HG02938 (cell line): ENCODE results near the gene SHB.

Experiments
- ATAC-seq: cut with Tn5 transposase; IDR thresholded peaks from one replicate; pipeline ENCODE4 v1.9.1; 2021; ENCODE audit warnings: mild to moderate bottlenecking, moderate library complexity; ENCODE audit not compliant: unreplicated experiment

The SHB gene

DNA sequence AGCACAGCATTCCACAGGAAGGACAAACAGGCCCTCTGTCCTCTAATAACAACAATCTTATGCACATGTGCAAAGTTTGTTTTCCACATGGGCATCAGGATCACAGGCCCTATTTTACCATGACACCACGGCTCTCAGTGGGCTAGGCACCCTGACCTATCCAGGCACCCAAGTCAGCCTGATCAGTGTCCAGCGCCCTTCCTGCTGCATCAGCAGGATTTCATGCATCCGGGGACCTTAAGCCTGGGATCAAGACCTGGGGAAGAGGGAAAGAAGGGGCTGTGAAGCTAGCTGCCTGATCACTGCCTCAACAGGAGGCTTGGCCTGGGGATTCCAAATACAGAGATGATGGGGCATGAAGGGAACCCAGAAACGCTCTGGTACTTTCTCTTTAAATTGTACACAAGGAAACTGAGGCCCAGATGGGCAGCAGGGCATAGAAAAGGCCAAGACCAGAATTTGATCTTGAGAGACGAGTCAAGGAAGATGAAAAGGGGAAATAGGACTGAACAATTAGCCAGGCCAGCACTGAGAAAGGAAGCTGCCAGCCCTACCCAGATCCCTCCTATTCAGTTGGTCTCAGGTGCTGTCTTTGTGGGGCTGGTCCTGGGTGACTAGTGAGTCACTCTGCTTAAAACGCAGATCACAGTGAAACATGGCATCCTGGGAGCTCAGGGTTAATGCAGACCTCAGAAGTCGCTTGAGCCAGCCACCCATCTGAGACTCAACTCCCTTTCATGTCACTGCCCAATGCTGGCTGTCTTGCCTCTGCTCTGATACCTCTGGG lies 57.9 kb downstream of the SHB start:
- ATAC-seq = no peak

DNA sequence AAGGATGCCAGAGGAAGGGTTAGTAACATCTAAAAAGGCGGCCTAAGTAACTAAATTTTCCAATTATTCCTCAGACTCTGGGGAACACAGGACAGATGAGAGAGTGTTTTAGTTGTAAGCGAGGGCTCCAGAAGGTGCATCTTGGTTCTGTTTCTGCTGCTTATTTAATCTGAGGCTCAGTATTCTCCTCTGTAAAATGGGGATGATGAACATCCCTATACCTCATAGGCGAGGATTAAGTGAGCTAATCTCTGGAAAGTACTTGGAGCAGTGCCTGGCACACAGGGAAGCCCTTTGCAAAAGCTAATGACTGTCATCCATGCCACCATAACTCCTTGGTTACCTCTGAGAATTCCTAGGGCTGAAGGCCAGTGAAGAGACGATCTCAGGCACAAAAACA lies 59.0 kb downstream of the SHB start:
- no peak for ATAC-seq

GRCh38 chr9:38009035-38009501 lies 60.0 kb downstream of the SHB start:
- ATAC-seq = no peak

DNA sequence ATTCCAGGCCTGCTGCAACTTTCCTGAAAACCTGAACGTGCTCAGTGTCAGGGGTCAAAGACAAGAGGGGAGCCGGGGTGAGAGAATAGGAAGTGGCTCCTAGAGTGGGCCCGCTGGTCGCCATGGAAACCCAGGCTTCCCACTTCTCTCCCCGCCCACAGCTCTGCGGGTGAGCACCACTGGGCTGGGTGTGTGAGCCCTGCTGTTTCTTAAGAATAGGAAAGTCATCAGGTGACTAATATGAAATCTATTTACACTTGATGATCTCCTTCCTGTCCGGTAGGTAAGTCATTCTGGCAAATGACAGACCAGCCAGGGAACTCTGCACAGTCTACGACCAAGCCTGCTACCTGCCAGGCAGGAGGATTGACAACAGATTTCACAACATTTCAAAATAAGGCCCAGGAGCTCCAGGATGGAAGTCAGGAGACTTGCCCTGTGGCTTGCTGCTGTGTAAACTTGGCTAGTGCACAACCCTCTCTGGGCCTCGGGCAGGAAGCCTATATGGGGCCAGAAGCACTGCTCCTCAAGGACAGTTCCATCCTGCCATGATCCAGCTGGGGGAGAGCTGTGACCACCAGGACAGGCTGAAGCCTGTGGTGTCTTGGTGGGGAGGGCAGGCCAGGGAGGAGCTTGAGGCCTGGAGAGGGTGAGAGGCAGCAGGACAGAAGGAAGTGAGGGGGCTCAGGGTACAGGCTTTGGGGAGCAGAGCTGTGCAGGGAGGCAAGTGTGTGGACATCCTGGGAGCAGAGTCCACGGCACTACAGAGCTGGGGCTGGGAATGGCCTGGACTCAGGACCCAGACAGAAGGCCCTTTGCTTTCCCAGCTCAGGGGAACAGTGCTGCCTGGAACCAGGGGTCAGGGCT lies 60.6 kb downstream of the SHB start:
- peak; percentile 88 for ATAC-seq

- no peak for ATAC-seq
These were observed 62.0 kb downstream of the SHB start for GRCh38 chr9:38007016-38007415.

DNA sequence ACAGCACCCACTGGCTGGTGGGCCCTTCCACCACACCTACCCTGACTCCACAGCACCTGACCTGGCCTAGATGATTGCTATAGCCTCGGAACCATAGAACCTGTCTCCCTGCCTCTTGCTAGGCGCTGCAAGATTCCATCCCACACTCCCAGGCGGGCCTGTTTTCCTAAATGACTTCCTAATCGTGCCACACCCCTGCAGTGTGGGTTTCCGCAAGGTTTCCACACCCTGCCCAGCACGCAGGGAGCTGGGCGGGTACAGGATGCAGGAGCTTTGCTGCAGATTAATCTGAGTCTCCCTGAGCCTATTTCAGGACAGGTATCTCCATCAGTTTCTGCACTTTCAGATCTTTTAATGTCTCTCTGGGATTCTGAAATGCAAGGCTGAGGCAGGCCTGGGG lies 62.9 kb downstream of the SHB start:
- ATAC-seq = no peak

GRCh38 chr9:38004809-38005560 lies 64.0 kb downstream of the SHB start:
- no peak for ATAC-seq

- no peak for ATAC-seq
These were observed 64.8 kb downstream of the SHB start for GRCh38 chr9:38003946-38004808.

DNA sequence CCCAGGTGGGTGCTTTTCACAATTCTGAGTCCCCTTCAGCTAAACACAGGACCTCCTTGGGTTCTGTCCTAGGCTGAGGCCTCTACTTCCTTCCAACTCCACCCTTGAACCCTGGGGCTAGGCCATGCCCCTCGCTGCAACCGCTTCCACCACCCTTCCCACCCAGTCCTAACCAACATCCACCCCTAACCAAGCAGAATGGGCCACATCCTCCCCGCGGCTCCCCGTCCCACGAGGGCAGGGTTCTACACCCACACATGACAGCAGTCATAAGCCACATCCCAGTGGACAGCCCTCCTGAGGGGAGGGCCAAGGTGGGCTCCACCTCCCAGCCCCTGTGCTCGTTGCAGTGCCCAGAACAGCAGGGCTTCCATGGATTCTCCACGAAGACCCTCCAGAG lies 65.8 kb downstream of the SHB start:
- no peak for ATAC-seq

- ATAC-seq = no peak
These were observed 67.6 kb downstream of the SHB start for GRCh38 chr9:38001430-38001829.

DNA sequence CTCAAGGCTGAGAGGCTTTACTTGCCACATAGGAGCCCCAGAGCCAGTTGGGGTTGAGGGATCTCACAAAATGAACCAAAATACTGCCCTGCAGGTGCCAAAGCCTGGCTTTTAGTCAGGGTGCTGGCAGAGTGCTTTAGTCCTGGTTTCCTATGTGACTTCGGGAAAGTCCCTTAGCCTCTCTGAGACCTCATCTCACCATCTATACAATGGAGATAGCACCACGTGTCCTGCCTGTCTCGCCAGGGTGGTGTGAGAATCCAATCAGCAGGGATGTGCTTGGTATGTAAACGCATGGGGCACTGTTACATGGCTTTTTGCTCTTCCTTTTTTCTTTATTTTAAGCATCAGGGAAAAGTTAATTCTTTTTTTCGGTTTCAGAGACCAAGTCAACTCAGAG lies 68.3 kb downstream of the SHB start:
- ATAC-seq = no peak

DNA sequence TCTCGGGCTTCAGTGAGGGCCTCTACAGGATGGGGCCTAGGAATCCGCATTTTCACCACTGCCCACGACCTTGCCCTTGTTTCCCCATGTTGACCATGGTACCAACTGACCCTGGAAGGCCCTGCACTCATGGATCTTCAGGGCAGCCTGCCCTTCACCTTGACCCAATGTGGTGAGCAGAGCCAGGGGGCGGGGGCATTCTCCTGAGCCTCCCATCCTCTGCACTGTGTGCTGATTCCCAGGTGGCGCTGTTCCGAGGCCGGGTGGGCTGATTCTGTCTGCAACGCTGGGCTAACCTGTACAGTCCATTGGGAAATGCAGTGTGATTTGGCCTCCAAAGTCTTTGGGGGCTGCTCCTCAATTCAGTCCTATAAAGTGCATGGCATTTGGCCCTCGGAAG lies 68.7 kb downstream of the SHB start:
- no peak for ATAC-seq

GRCh38 chr9:37999588-38000189 lies 69.3 kb downstream of the SHB start:
- ATAC-seq = no peak

DNA sequence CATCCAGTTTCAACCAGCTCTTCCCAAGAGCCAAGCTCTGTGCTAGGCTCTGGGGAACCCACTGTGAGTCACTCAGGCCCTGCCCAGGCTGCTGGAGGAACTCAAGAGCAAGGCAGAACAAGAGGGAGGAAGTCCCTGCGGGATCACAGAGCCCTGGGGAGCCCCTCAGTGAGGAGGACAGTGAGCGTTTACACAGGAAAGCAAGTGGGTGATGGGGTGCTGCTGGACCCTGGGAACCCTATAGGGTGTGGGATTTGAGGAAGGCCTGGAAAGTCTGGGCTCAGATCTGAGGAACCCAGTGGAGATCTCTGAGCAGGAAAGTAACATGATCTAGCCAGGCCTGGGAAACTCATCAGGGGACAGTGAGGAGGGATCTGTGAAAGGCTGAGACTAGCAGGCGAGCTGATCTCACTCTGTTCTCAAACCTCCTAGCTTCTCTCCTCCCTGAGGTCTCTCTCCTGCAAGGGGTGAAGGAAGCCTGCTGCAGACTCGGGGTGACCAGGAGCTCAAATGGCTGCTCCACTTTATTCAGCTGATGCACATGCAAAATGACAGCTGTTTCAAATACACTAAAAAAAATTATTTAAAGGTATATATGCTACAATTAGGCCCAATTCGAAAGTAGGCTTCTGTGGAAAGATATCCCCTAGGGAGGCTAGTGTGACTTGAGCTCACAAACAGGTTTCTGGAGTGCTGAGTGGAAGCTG lies 70.0 kb downstream of the SHB start:
- ATAC-seq = no peak

DNA sequence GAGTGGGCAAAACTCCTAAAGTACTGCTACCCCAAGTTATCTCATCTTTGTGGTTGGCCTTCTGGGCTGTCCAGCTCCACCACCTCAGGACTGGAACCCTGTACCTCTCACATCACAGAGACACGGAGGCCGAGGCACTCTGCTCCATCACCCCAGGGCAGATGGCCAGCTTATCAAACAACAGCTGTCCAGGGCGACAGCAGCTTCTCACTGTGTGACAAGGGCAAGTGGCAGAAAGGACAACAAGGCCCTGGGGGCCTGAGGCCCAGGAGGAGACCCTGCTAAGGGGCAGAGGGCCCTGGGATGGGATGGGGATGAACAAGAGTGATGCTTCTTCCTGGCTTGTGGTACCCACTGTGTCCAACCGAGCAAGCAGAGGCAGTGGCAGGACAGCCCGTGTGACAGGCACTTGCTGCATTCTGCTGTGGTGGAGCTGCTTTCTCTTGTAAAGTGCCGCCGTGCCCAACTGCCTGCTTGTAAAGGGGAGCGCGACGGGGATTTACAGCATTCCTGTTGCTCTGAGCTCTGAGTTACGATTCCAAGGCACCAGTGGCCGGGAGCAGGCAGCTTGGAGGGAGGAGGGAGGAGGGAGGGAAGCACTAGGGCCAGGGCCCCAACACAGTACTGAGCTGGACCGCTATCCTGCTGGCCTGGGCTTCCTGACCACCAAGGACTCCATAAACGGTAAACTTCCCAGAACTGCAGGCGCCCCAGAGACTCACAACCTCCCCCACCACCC lies 71.2 kb downstream of the SHB start:
- no peak for ATAC-seq

- no peak for ATAC-seq
These were observed 72.2 kb downstream of the SHB start for GRCh38 chr9:37996819-37997217.

DNA sequence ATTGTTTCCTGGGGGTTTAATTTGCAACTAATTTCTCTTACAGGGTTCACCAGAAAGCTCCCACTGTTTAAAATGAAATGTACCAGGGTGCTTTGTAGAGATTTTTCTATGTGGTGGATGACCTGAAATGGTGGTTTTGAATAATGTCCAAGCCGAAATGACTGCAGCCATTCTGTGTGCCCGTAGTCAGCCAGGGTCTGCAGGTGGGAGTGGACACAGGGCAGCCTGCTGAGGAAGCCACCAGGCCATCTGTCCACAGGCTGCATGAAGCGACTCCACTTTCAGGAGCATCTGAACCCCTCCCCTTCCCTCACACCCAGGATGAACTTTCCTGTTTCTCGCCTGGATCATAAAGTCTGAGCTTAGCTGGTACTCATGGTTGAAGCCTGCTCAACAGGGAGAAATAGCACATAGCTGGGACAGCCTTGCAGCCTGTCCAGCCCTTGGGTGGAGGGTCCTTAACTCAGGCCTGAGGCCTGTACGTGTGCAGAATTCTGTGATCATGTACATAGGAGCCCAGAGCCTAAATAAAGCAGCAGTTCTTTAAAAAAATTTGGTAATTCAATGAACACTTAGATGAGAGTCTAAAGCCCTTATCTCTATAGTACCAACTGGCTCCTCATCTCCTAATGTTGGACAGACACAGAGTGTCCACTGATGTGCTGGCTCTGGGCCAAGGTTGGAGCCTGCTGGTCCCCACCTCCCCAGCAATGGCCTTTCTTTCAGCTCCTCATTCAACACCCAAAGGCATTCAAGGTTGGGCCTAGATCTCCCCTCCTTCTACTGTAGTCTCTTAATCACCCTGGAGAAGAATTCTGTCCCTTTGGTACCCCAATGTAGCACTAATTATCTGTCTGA lies 72.8 kb downstream of the SHB start:
- ATAC-seq = no peak

GRCh38 chr9:37995348-37995737 lies 73.7 kb downstream of the SHB start:
- no peak for ATAC-seq
